Stimulated activated CD4-positive, alpha-beta T cell treated with anti-CD3 and anti-CD28 coated beads, Interleukin-1b, Interleukin-23, amount 100 ng/mL, for 48 hours (primary cell): ENCODE measurements around the gene MOB3B.

ENCODE experiments used
- DNase-seq: peaks from one replicate; pipeline ENCODE4 v3.0.0-alpha.2; 2020

The MOB3B gene

DNA sequence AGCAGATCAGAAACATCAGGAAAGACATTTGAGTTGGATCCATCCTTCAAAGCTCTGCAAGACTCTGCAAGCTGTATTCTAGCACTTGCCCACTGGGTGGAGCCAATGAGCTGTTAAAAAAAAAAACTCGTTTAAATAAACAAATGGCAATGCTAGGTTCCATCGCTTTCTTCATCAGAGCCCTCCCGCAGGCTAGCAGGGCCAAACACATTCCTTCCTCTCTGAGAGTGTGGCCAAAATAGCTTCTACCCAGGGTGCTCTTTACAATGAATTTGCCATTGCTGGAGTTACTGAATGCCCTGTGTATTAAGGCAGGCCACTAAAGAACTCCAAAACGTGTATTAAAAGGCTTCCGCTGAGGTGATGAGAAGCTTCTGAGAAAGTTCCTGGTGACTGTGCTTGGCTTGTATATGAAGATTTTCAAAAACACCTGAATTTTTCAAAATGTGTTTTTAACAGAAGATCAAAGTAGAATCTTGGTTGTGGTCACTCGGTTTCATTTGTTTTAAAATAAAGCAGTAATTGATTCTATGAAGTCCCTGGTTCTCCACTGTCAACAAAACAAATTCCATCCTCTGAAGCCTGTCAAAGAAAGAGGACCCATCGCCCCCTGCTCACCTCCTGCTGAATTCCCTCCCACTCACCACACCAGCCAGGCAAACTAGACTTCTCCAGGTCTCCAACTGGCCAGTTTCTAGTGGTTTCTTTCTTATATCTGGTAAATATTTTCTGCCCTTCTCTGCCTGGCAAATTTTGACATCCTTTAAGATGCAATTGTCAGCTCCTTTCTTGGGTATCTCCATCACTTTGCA, 196.2 kb downstream of the MOB3B start:
- DNase-seq, result peak; percentile 30

DNA sequence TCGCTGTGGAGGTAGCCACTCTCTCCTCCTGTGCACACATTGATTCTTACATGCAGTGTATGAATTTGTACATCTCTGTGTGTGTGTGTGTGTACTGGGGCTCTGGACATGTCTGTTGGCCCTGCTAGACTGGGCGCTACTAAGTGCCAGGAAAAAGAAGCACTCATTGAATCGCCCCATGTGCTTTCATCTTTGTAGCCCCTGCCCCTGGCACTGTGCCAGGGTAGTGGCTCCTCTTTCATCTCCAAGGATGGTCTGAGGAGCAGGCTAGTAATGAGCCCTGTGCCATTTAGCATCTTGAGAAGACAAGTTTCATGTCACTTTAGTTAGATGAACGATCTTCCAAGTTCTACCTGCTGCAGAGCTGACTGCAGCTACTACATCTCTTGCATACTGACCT, 198.2 kb downstream of the MOB3B start:
- DNase-seq, result no peak

DNA sequence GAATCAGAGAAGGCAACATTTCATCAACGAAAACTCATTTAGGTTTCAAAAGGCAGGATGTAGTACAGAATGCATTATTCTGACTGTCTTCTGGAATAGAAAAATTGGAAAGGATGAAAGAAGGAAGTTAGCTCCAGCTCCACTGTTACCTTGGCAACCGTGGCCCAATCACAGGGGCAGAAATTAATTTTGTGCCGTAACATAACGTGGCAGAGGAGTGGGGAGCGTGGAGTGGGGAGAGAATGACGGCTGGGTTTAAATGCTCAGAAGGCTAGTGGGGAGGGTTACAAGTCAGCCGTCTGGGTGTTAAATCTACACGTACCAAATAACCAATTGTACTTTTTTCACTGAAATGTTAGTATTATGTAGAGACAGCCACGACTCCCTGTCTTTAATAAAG, 200.3 kb downstream of the MOB3B start:
- no peak for DNase-seq

DNA sequence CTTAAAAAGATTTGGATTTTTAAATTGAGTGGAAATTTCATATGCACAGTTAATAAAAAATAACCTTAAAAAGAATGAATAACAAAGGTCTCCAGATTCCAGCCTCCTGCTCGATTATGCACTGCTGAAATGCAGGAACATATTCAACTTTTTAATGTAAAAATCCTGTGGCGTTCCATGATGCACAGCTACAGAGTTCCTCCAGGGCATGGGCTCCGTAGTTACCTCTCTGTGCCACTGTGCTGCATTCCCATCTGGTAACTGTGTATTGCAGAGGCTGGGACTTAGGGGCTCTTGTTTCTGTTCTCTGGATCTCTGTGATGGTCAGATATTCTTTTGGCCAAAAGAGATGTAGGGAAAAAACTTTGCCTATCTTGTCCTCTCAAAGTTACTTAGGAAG, 201.1 kb downstream of the MOB3B start:
- DNase-seq, result no peak

DNA sequence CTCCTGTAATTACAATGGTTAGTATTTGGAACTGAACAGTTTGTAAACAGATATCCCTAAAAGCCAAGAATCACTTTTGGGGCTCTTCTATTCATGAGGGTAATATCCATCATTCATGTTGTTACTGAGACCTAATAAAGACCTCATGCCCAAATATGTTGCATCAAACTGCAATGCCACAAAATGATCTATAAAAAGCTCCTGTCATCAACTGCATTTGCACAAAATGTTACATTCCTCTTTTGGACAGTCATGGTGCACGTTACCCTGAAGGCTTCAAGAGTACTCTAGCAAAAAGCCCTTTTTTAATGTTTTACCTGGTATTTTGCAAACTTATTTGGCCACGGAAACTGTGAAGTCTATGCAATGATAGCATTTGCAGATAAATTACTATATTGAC, 218.4 kb downstream of the MOB3B start:
- DNase-seq, result no peak

DNA sequence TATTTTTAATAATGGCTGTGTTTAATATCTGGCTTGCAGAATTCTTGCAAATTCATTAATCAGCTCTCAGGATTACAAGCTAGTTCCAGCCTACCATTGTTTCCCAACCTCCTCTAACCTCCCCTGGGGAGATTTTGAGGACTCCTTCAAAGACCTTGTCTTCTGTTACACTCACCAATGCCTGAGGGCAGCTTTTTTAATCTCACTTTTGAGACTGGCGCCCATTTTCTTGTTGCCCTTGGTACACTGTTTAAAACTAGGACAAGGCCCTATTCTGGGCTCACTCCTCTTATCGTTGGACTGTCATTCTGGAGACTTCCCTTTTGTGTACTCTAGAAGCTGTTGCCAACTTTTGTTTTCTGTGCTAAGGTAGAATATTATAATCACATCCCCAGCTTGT, 219.0 kb downstream of the MOB3B start:
- DNase-seq, result no peak

DNA sequence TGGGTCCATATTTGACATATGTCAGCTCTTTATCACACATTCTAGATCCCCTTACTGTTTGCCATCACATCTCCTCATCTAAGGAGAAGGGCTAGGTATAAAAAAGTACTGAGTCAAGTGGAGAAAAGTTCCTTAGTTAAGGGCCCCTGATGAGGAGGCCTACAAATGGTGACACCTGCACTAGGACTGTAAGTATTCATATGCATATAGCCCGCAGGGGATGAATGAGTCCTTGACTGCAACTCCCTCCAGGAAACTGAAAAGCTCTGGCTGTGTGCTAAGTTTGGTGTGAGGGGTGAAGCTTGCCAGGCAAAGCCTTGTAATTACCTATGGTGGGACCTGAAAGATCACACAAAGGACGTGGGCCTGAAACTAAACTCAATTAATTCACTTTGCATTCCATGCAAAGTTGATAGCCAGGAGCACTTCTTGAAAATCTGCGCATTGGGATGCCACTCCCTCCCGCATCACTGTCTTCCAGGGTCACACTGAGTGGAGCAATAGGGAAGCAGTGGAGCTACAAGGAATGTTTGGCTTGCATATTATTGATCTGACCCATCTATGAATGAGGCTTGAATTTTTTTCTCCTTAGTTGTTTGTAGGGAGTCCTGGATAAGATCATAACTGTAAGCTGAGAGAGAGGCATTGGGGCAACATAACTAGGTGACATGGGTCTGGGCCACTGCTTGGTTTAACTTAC, 220.8 kb downstream of the MOB3B start:
- no peak for DNase-seq

DNA sequence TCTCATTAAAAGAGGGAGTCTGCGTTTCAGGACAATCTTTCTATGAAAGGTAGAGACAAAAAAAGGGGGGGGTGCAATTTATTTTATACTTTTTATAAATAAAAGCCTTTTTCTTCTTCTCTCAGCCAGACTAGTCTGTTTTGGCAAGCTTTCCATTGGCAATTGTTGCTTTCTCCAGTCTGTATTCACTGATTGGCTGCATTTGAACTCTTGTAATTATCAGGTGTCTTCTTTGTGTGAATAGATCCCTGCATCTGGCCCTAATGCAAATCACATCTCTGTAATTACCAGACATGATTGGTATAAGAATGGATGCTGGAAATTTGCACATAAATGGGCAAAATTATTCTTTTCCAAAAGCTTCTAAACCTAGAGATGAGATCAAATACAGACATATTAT, 225.1 kb downstream of the MOB3B start:
- no peak for DNase-seq

- no peak for DNase-seq
Measured at GRCh38 chr9:27303219-27303618, 226.4 kb downstream of the MOB3B start.

GRCh38 chr9:27297050-27297449, 232.6 kb downstream of the MOB3B start, which contains the start of gene EQTN:
EQTN (minus strand) TSS chr9:27297150; CDS start chr9:27297055, 95 bp downstream.
- DNase-seq, result no peak

DNA sequence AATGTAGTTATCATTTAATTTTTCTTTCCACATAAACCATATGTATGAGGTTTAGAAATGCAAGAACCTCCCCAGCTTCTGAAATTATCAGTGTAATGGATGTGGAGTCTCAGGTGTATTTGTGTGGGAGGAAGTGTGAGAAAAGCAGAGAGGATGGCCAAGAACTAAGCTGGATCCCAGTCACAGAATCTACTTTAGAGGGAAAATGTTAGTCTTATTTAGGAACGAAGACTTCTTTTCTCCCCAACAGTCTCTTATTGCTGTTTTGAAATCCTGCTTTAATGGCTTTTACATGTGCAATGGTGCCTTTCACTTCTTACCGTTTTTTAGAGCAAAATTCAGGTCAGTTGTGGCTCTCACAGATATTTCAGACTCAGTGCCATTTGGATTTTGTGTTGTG, 235.6 kb downstream of the MOB3B start:
- no peak for DNase-seq

DNA sequence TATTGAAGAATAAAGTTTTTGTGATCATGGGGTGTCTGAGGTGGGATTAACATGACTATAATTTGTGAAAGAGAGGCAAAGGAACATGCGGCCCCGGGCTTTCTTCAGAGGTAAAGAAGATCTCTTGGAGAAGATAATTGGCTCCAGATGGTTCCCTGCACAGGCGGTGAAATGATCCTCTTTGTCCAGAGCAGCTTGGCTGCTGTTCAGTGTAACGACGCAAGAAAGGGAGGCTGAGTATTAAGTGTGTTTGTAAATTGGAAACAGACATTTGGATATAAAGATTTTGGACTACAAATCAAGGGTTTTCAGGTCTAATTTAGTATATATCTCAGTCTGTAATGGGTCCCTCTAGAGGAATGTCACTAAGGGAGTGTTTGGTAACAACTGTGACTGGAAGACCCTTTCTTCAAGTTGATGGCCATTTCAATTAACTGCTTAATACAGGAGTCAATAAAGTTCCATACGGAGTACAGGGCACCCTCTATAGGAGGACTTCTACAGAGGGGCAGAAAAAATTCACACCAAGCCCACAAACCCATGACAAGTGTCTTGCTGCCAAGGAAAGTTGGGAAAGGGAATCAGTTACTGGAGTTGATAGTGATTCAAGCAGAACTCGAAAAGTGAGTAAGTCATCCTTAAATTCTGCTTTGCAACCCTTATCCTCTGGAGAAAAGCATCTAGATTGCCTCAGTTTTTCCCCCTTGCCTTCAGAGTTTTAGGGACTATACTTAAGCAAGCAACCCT, 236.8 kb downstream of the MOB3B start:
- no peak for DNase-seq

- no peak for DNase-seq
Measured at GRCh38 chr9:27291292-27291691, 238.3 kb downstream of the MOB3B start.

DNA sequence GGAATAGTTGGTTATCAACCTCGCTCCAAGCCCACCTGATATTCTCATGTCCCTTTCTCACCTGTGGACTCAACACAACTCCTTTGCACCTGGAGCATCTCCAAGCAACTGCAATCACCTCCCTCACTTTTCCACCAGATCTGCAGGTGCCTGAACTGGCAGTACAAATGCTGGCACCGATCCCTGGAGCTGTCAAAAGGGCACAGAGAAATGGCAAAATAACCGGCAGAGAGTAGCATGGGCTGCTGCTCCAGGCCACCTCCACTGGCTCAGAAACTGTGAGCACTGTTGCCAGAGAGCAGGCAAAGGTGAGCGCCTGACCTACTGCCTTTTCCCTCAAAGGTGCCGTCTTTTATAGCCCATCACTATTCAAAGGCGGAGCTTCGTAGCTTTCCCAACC, 247.3 kb downstream of the MOB3B start:
- no peak for DNase-seq

DNA sequence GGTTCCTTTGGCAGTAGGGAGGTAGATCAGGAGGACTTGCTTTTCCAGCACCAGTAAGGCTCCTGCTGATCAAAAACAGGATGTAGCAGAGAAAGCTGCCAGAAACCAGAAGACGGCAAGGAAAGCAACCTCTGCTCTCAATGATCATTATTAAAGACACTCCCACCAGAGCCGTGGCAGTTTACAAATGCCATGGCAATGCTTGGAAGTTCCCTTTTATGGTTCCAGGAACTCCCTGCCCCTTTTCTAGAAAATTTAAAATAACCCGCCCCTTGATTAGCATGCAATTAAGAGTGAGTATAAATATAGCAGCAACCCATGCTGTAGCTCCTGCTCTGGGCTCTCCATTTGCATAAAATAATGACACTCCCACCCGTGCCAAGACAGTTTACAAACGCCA, 248.8 kb downstream of the MOB3B start:
- no peak for DNase-seq

GRCh38 chr9:27280249-27280648, 249.4 kb downstream of the MOB3B start:
- no peak for DNase-seq

GRCh38 chr9:27279611-27280010, 250.0 kb downstream of the MOB3B start:
- DNase-seq, result no peak

DNA sequence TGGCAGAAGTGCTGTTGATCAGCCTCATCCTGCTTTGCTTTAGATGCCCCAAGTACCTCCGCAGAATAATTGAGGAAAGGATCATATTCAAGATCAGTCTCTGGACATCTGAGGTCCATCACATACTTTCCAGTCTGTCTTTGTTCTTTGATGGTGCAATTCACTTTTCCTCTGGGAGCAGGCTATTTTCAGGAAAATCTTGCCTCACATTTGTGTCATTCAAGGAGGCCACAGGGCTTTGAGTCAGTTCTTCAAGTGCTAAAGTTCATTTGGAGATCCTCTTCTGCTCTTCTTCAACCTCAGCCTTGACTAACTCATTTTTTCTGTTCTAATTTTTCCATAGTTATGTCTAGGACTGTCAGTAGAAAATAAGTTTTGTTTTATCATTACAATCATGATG, 251.2 kb downstream of the MOB3B start:
- DNase-seq, result no peak

DNA sequence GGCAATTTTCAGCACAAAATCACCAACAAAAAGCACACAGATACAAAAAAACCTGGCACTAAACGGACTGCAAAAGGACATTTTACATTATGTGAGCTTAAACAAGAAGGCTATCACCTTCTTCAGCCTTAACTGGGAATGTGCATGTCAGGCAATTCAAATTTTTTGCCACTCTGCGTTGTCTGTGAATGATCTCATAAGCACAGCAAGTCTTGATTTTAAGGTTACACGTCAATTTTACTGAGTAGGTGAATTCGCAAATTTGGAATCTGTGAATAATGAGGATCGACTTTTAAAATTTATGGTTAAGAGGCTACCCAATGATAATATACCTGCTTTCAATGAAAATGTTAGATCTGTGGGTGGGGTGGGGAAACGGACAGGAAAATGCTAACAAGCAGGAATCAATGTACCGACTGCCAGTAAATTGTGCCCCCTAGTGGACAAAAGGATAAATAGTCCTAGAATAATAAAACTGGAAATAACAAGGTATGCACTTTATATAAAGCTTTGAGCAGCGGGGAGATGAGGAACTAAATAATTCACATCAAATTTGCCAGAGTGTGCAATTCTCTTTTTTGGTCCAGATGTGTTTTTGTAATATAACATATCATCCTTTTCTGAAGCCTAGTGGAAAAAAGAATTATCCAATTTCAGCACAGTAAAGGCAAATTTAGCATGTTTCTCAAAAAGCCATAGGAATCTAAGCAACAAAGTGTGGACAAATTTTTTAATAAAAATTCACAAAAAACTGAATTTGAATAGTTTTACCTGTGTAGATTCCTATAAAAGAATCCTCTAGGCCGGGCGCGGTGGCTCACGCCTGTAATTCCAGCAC, 253.2 kb downstream of the MOB3B start:
- no peak for DNase-seq
